HG02678 (cell line): Measurements from ENCODE around the gene KCTD21.

Experiments
- ATAC-seq: cut with Tn5 transposase; IDR thresholded peaks from one replicate; pipeline ENCODE4 v1.9.1; 2021; ENCODE audit warnings: mild to moderate bottlenecking, moderate library complexity; ENCODE audit not compliant: unreplicated experiment

Gene KCTD21

GRCh38 chr11:78147807-78148206 is 40.6 kb downstream of the KCTD21 start:
- no peak for ATAC-seq

DNA sequence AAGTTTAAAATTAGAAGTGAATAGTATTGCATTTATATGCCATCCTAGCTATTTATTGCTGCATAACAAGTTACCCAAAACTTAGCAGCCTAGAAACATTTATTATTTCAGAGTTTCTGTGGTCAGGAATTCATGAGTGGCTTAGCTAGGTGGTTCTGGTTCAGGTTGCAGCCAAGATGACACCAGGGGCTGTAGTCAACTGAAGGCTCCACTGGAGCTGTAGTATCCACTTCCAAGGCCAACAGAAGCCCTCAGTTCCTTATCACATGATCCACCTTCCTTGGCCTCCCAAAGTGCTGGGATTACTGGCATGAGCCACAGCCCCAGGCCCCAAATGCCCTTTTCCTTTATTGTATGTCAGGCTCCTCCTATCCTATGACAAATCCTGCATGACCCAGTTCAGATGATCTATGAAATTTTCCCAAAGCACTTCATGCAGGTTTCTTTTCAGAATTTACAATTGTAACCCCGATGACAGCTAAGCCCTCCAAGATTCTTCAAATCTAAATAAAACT is 42.9 kb downstream of the KCTD21 start:
- ATAC-seq: no peak

- no peak for ATAC-seq
These were observed 47.9 kb downstream of the KCTD21 start for GRCh38 chr11:78140392-78141077.

DNA sequence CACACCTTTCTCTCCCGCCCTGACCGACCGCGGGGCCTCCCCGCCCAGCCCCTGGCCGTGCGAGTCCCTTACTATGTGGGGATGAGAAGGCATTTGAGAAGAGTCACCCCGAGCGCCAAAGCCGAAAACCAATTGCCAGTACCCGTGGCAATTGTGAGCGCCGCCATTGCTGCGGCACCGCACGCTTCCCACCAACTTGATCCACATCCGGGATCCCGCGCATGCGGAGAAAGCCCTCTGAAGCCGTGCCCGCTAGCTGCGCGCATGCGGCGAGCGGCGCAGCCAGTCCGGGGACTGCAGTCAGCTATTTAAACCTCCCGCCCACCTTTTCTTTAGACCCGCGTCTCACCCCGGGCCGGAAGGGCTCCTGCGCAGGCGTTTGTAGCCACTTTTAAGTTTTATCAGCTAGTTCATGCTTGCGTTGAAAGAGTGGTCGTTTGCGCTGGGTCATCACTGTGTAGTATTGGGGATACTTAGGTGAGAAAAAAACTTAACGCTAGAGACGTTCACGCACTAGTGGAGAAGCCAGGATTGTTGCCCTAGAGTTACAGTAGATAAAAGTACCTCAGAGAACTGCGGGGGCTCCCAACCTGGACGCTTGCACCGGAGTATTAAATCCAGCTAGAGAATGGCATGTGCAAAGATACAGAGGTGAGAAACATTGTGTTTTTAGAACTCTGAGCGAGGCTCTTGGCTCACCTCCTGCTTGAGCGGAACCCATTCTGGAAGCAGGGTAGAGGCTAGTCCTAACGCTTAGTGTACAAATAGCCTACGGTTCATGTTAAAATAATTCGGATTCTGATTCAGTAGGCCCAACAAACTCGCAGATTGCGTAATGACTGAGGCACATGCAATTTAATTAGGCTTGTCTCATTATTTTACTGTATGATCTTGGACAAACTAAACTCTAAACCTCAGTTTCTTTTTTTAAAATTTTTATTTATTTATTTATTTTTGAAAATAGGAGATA is 48.7 kb downstream of the KCTD21 start, which contains the start of gene ALG8:
ALG8 (minus strand) TSS at position 205 of the 970 bp plus-strand sequence; CDS start at position 167, 38 bp downstream.
- peak; percentile 95 for ATAC-seq

DNA sequence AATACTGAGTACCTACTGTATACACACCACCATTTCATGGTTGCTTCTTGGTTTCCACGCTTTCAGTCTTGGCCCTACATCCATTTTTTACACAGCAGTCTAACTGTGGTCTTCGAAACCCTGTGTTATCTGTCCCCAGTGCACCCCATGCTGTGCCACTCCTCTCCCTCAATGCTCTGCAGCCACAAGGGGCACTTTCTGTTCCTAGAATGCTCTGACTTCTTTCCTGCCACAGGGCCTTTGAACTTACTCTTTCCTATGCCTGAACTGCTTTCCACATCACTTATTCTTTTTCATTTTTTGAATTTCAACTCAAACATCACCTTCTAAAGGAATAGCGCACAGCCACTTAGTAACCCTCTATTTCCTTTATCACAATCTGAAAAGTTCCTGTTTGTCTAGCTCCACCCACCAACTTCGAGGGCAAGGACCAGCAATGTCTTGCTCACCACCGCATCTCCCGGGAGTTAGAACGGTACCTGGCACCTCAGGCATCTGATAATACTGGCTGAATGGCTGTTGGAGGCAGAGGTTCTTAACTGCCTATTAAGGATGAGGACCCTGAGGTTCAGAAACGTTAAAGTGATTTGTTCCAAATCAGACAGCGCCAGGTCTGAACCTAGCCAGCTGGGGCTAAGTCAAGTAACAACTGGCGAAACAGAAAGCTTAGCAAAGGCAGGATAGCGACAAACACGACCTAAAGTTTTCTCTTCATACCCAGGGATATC is 49.6 kb downstream of the KCTD21 start:
- ATAC-seq: peak; percentile 11

DNA sequence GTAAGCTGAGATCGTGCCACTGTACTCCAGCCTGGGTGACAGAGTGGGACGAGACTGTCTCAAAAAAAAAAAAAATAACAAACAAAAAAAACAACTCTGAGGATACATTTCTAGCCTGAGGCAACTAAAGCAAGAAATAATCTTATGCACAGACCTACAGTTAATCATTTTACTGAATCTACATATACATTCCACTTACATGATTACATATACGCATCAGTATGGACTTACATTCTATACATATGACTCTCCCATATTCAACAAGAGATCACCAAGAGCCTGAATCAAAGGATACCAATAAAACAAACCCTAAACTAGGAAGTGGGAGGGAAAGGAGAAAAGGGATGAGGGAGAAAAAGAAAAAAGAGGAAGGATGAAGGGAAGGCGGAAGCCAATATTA is 50.1 kb downstream of the KCTD21 start:
- ATAC-seq: no peak

- ATAC-seq: no peak
These were observed 56.0 kb downstream of the KCTD21 start for GRCh38 chr11:78132475-78132874.

DNA sequence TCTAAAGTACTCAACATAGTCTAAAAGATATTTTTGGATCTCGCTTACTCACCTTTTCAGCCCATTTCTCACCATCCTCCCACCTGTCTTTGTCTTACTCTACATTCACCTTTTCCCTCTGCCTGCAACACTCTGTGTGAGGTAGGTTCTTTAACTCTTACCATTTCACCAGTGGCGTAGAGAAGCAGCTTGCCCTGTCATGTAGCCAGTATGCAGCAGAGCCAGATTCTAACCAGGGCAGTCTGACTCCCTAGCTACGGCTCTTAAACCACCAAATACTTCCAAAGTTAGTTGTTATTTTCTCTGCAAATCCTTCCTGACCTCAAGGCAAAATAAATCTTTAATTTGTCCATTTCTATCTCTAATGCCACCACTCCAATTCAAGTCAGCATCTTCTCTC is 56.5 kb downstream of the KCTD21 start:
- no peak for ATAC-seq

DNA sequence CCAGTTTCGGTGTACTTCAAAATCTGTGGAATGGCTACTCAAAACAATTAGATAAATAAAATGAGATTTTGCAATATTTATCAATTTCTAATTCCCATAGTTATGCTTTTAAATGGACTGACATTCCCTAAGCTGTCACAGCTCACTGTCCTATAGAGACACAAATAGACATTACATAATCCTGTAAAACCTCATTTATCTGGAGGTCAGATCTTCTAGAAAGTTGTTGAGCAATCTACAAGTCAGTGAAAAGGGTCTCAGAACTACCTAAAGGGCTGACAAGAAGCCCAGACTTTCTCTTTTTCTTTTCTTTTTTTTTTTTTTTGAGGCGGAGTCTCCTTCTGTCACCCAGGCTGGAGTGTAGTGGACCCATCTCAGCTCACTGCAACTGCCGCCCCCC is 61.0 kb downstream of the KCTD21 start:
- ATAC-seq: no peak
